Astrocyte of the spinal cord (primary cell): Measurements from ENCODE around the gene CDH12.
A peak's percentile ranks its signal among the peaks of the same experiment; 100 is the strongest.

Experiments
- DNase-seq: peaks from one replicate; pipeline ENCODE4 v3.0.0; 2011; ENCODE audit warnings: low read depth, low spot score
- H3K4me3 ChIP-seq: 2 replicates; pipeline ENCODE4 v1.5.1; 2011; ENCODE audit warnings: low read depth, mild to moderate bottlenecking, low read length, moderate library complexity
- CTCF ChIP-seq: IDR thresholded peaks from 2 replicates; pipeline ENCODE4 v1.5.1; 2012; ENCODE audit warnings: low read depth, mild to moderate bottlenecking, low read length, inconsistent platforms
- in situ Hi-C: cut with HindIII; loops from 2 replicates; pipeline ENCODE4 v1.10.0; 2017; ENCODE audit warnings: low sequenced_read_pairs

Gene CDH12

GRCh38 chr5:21820527-21820926 is 1032.6 kb downstream of the CDH12 start:
- no peak for TF ChIP-seq CTCF
- no peak for DNase-seq
- H3K4me3 ChIP-seq = no peak overlapping the region
- in situ Hi-C loops = no loop called here

GRCh38 chr5:21818370-21818720 is 1034.8 kb downstream of the CDH12 start:
- no peak for DNase-seq
- TF ChIP-seq CTCF = no peak
- H3K4me3 ChIP-seq = no peak overlapping the region
- in situ Hi-C loops = no loop called here

- in situ Hi-C loops = no loop called here
- TF ChIP-seq CTCF = peak; percentile 23
- DNase-seq = peak; percentile 19
- H3K4me3 ChIP-seq = no peak overlapping the region
These were observed 1035.3 kb downstream of the CDH12 start for GRCh38 chr5:21817668-21818369.

- no peak for DNase-seq
- peak; percentile 34 for TF ChIP-seq CTCF
- no peak overlapping the region for H3K4me3 ChIP-seq
- in situ Hi-C loops = no loop called here
These were observed 1042.3 kb downstream of the CDH12 start for GRCh38 chr5:21810737-21811316.

GRCh38 chr5:21809611-21810010 is 1043.5 kb downstream of the CDH12 start:
- TF ChIP-seq CTCF = no peak
- DNase-seq = no peak
- H3K4me3 ChIP-seq = no peak overlapping the region
- in situ Hi-C loops = no loop called here

- DNase-seq = peak; percentile 23
- no peak for TF ChIP-seq CTCF
- in situ Hi-C loops = no loop called here
- no peak overlapping the region for H3K4me3 ChIP-seq
These were observed 1045.2 kb downstream of the CDH12 start for GRCh38 chr5:21807953-21808352.
